ENCODE data around the gene SNX7.

The SNX7 gene

DNA sequence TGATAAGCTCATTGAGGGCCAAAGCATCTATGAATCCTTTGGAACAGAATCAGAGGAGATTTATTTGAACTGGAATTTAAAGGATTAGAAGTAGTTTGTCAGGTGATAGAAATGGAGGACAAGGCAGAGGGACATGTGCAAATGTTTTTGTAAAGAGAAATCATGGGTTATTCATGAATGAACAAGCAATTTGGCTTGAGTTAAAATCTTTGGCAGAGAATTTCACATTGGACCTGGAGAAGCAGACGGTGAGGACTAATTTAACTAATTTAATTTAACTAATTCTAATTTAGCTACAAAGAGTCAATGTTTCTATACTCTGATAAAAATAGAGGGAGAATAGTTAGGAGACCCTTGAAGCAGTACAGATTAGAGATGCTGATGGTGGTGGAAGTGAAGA, 36.3 kb downstream of the SNX7 start:
- no peak for DNase-seq

DNA sequence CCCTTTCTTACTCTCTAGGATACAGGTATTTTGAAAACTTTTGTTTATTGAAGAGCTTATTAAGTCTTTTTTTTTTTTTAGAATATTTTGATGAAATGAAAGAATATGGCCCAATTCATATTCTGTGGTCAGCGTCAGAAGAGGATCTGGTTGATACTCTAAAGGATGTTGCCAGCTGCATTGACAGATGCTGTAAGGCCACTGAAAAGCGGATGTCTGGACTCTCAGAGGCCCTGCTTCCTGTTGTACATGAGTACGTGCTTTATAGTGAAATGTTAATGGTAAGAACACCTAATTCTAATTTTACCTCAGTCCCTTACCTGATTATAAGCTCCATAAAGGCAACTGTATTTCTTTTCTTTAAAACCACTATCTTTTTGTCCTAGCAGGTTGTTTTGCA, 37.1 kb downstream of the SNX7 start:
- DNase-seq = no peak

DNA sequence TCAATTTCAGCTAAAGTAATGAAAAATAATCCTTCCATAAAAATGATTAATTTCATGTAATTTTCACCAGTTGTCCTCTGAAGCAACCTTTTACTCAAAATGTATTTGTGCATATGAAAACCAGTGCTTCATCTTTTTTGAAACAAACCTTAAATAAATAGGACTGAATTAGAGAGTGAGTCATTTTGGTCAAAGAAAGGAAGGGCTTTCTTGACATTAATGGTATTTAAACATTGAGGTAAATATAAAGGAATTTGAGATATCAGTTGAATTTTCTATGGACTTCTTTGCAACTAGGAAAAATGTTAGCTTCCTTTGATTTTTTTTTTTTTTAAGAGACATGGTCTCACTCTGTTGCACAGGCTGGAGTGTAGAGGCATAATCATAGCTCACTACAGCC, 38.7 kb downstream of the SNX7 start:
- DNase-seq = peak; percentile 23

DNA sequence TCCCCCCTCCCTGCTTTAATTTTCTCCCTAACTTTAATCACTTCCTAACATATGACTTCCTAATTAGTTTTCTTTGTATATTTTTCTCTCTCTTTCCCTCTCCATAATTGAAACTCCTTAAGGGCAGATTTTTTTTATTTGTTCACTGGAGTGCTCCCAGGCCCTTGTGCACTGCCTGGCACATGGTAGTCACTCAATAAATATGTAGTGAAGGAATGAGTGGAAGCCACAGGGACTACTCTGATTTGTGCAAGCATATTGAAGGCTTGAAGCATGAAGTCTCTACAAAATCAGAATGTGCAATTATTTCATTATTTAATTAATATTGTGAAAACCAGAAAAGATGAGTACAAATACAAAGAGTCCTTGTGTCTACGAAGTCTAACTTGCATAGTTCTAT, 41.5 kb downstream of the SNX7 start:
- no peak for DNase-seq

DNA sequence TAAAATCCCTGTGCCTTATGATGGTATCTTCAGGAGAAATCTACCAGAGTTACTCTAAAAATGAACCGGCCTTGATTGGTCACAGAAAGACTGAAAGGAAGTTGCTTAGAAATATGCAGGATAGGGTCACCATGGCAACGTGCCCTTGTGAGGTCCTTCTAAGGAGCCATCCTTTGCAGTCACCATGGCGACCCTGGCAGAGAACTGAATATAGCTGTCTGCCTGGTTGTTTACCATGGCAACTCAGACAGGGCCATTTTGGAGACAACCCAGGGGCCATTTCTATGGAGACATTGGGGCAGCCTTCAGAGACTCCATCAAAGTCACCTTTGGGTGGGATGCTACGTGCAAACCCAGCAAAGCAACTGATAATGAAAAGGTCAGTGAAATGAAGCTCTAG, 43.0 kb downstream of the SNX7 start:
- DNase-seq = peak; percentile 64

DNA sequence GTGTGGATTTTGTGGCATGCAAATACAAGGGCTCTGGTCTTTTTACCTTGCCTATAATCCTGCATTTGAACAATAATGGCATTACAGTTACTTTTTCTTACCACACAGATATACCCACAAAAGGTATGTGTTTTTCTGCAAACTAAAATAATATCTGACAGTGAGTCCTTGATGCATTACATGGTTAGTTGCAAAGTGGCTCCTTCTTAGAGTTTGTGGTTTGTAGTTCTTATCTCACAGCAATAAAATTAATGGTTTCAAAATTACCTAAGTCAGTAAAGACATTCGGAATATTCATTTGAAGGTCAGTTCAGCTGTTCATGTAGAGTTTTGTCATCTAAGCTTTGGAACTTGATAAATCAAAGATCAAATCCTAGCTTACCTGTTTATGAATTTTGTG, 43.5 kb downstream of the SNX7 start:
- no peak for DNase-seq

DNA sequence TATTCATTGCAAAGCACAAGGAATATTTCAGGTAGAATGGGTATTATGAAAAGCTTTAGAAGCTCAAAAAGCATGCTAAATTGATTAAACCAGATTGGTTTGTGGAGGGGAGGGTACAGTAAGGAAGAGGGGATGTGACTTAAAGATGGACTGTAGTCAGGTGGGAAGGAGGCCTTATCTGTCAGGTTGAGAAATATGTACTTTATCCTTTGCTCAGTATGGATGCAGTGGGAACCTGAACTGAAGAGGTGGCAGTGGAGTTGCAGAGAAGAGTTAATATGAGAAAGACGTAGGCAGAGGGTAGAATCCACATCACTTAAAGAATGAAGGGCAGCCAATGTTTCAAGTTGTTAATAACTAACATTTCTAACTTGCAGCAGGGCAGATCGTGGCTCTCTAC, 44.1 kb downstream of the SNX7 start:
- no peak for DNase-seq

DNA sequence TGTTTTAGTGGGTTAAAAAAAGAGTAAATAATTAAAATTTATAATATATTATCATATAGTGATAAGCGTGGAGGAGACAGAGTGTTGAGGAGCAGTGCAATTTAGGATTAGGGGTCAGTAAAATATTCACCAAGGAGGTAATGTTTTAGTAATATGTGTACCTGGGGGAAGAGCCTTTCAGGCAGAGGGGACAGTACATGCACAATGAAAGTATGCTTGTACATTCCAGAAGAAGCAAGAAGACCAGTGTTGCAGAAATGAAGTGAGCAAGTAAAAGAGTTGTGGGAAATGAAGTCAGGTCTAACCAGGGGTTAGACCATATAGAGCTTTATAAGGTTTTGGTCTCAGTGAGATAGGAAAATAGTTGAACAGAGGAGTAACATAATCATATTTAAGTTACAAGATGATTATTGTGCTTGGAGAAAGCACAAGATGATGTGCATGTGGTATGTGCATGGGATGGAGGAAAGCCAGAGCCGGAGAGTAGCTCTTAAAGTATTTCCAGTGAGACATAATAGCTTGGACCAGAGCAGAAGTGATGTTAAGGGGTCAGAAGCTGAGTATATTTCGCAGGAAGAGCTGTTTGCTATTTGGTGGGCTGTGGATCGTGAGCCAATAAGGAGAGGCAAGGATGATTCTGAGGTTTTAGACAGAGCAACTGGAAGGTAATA, 44.8 kb downstream of the SNX7 start:
- DNase-seq = no peak

DNA sequence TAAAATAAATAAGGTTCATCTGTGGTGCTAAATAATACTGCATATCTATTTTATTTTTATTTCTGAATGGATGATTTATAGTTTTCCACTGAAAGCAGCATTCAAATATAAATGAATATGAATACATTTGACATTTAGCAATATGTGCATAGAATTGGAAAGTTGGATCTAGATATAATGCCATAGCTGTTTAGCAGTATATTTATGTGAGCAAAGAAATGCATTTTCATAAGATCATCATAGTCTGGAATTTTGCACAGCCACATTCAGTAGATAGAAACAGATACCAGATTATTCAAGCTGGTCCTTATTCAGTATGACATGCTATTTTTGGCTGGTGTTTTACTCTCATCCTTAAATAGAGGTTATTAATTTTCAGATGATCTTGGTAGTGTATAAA, 46.0 kb downstream of the SNX7 start:
- DNase-seq = no peak

DNA sequence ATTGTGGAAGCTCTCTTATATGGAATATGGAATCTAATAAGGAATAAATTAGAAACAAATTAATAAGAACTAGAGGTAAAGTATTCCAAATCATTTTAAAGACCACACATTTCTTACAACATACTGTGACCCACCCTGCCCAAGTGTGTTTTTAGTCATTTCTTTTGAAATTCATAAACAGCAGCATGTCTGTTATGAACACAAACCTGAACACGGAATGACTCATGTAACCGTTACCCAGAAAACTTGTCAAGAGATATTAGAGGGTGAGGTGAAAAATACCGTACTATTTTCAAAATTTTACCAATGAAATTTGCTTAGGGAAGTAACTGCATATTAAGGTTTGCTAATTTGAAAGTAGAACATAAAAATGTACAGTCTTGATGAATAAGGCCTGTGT, 48.4 kb downstream of the SNX7 start:
- DNase-seq = no peak

DNA sequence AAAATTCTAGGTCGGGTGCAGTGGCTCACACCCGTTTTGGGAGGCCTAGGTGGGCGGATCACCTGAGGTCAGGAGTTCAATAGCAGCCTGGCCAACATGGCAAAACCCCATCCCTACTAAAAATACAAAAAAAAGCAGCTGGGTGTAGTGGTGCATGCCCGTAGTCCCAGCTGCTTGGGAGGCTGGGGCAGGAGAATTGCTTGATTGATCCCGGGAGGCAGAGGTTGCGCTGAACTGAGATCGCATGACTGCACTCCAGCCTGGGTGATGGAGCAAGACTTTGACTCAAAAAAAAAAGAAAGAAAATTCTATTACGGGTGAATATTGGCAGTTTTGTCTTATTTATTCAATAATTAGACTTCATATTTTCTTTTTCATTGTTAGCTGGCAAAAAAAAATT, 62.1 kb downstream of the SNX7 start:
- no peak for DNase-seq

DNA sequence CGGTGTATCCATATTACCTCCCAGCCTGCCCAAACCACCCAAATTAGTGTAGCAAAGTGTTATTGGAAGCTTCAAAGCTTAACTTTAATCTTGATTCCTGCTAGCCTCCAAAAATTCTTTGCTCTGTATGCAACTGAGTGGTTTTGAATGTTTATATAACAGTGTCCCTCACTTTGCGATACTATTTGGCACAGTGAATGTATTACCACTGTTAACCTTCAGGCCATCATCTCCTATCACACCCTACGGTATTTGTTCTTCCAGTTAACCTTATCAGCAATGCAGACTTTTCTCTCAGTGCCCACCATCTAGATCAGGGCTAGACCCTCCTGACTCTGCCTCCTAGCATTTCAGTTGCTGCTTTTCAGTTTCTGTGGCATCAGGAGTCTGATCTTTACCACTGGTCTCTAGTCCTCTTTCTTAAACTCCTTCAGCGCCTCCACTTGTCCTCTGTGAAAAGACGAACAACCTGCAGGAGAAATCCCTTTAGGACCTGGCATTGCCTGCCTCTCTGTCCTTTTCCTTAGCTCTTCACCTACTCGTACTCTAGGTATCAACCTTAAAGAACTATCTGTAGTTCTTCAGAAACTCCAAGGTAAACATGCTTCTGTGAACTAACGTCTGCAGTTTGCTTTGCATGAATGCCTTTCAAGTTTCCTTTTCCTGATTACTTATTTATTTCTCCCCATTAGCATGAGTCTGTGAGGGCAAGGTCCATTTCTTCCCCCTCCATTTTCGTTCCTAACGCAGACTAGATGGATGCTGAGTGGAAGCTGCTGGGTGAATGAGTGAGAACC, 71.7 kb downstream of the SNX7 start:
- DNase-seq = peak; percentile 92

DNA sequence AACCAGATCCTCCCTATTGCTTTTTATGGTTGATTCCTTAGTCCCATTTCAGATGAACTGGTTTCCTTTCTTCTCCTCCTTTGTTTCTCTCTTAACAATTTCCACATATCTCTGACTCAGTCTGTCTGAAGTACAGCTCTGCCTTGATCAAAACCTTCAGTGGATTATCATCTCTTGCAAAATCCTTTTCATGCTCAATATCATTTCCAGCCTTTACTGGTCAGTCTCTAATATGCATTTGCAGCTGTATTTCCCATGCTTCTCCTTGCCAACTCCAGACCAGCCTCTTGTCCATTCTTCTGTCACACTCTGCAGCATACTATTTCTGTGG, 72.2 kb downstream of the SNX7 start:
- no peak for DNase-seq

DNA sequence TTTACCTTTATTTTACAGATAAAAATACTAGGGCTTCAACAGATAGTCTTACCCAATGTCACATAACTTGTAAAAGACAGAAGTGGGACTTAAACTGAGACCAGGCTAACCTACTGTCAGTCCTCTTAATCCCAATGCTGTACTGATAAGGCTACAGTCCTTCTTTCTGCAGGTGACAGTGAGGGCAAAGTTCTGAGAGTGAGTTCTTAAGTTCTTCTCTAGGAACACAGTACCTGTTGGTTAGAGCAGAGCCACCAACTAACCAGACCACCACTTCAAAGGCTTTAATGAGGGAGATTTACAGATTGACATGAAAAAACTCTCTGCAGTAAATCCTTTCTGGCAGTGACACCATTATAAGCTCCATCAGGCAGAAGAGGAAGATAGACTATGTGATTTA, 74.2 kb downstream of the SNX7 start:
- DNase-seq = no peak

DNA sequence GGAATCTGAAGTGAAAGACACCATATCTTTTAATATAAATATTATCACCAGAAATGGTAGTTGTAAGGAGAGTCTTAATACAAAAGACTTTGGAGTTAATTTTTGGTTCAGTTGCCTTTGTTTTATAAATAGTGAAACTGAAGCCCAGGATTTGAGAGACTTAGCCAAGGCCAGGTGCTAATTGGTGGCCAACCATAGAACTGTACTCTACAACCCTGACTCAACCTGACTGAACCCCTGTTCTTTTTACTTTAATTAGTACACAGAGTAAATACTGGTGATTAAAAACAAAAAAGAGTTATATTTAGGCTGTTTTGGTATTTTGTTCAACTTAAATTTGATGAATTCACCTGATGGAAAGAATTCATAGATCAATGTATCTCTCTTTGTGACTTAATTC, 76.3 kb downstream of the SNX7 start:
- DNase-seq = no peak

DNA sequence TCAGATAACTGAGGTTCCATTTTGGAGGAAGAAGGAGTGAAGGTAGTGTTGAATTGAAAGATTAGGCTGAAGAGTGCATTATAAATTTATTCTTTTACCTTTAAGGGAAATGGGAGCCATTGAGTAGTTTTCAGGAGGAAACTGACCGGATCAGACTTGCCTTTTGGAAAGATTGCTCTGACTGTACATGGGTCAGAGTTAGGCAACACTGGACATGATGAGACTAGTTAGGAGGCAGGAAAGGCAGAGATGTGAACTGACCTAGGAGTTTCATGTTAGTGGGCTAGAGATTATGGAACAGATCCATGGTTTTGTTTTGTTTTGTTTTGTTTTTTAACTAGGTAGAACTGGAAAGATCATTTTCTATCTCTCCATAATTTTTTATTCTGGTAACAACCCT, 78.2 kb downstream of the SNX7 start:
- DNase-seq = no peak

DNA sequence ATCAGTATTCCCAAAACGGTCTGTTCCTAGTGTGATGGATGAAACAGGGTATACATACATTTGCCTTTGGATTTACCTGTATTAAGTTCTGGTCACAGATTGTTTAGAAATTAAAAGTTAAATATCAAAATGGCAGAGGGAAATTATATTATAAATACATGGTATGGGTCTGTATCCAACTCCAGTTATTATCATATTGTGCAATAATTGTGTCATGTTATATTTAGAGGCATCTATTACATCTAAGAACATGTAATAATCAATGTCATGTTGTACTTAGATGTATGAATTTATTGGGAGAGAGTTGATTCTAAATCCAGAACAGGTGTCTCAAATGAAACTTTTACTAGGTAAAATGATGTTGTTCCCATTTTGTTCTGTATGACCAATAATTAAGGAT, 79.6 kb downstream of the SNX7 start:
- no peak for DNase-seq

DNA sequence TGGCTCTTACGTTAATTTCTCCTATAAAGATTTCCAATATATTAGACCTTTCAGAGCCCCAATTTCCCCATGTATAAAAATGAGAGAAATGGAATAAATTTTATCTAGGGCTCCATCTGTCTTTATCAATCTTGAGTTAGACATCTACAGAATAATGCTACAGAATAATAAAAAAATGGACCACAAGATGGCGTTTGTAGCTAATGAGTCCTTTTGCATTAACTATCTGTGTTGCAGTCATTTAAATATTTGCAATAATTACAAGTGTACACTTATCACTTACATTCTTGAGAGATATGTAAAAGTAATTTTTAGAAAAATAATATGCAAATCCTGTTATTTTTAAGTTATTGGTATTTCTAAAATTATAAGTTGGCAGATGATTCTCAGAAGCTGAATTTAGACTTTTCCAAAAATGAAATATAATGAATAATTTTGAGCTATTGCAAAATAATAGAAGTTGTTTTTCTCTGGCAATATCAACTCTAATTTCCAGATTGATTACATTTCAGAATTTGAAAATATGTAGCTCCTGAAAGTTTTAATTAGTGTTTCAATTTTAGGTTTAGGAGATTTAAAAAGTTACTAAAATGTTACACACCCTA, 87.7 kb downstream of the SNX7 start:
- DNase-seq = peak; percentile 66

DNA sequence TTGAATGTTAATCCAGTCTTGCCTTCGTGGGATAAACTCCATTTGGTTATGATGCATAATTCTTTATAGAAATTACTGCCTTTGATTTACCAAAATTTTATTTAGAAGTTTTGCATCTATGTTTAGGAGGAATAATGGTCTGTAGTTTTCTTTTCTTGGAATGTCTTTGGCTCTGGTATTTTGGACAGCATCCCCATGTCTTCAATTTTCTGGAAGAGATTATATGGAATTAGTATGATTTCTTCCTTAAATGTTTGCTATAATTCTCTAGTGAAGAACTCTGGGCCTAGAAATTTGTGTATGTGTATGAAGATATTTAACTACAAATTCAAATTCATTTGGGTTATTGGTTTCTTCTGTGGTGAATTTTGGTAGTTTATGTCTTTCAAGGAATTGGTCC, 92.7 kb downstream of the SNX7 start:
- no peak for DNase-seq

DNA sequence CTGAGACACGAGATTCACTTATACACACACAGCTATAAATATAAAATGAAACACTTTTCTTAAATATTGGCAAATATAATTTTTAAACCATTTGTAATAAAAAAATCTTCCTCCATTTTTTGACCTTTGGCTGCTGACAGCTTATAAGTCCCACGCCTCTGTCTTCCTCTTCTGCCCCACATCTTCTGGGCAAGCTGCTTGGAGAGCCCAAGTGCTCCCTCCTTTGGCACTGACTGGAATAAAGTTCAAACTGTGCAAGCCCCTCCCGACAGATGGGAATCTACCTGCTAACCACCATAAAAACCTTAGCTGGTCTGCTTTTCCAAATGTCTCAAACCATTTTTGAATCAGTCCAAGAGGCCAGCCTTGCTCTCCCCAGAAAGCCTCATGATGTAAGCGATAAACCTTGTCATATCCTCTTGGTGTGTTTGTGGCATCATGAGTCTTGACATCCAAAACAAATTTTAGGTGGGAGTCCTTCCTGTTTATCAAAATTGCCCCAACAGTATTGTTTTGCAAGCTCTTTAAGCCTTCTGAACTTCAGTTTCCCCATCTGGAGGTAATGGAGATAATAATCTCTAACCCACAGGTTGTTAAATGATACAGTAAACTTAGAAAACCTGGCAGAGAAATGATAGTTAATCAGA, 99.8 kb downstream of the SNX7 start:
- peak; percentile 44 for DNase-seq

DNA sequence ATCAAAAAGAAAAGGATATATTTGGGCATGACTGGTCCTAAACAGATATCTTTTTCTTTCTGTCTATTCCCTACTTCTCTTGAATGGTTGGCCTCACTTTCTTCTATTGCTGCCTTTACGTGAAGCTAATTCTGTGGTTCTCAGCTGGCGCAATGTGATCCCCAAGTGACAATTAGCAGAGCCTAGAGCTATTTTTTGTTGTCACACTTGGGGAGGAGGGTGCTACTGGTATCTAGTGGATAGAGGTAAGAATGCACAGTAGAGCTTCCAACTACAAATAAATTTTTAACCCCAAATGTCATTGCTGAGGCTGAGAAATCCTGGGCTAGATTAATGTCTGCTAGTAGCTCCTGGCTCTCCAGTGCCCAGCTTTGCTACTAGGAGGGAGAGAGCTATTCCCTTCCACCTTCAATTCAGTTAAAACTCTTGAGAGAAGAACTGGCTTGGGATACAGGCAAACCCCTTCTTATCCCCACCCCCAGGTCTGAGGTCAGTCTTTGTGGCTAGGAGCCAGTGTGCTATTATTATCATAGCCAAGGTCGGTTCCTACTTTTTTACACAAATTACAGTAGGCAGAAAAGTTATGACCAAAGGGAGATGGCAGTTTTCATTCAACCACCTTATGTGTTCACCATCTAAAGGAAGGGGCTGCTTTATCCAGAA, 102.1 kb downstream of the SNX7 start:
- DNase-seq = no peak

DNA sequence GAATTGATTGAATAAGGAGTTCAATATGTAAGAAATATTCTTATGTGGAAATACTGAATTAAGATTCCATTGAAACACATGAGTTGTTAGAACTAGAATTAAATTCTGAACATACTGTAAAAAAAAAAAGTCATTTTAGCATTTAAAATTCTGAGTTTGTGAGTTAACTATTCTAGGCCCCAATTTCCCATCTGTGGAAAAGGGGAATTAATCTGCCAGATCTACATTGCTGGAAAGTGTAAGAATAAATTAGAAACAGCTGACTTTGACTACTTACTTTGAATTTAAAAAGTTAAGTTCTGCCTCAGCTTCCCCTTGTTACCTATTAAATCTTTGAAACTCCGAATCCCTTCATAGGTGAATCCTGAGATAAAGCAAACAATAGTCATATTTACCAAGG, 103.0 kb downstream of the SNX7 start:
- no peak for DNase-seq

DNA sequence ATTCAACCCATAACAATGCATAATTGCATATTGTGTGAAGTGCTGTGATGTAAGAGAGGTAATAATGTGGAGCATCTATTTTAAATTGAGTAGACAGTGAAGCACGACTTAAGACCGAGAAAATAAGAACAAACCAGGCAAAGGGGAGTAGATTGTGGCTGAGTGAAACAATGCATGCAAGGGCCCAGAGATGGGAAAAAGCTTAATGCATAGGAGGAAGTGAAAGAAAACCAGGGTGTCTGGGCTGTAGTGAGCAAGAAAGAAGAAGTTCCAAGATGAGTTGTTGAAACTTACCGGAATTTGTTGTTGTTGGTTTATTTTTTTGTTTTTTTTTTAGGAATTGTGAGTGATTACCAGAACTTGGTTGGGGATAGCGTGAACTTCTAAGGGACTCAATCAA, 104.7 kb downstream of the SNX7 start:
- no peak for DNase-seq

DNA sequence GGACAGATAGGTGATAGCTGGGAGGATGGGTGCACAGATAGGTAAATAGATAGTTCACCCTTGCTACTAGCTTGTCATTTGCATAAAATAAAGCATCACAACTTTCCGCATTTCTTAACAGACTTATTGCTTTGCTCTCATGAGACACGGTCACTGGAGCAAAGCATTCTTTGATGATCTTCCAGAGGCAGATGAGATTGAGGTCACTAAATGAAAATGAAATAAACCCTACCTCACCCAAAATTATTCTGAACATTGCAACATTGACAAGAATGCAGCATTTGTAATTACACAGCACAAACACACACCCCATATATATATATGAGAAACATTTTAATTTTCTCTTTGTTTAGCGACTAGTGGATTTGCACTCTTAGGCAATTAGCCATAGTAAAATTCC, 107.6 kb downstream of the SNX7 start:
- DNase-seq = no peak
